ENCODE measurements around the gene RHOBTB3. TPM values are rescaled to one million over a fixed set of nuclear protein-coding genes. Genes with fewer than 3 reads are reported as not detected.

The RHOBTB3 gene
- total and polyA plus RNA-seq, 8 donors, result 26.5 to 93.0 (median 64.1) TPM

DNA sequence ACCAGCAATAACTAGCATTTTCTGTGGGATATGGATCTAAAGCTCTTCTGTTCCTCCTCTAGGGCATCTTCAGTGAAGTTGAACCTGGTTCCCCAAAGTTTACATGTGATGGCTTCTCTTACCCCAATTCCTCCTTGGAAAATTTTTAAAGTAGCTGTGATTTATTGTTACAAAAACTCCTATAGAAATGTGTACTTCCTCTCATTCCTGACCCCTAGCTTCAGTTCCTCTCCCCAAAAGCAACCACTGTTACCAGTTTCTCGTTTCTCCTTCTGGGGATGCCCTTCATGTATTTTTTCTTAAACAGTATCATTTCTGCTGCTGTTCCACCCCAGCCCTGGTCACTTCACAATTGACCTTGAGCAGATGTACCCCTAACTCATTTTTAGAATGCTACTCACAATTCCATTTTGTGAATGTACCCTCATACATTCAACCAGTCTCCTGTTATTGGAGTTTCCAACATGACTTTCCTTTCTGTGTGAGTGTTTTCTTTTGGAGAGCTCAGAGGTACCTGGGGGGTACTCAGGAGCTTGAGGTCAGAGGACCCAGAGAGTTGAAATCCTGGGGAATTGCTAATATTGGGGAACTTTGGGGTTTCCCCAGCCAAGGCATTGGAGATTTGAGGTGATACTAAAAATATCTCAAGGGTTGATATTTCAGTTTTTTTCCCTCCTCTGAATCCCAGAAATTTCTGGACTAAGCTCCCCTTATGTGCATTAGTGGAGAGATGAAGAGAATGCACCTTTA lies 110.0 kb downstream of the RHOBTB3 start:
- peaks cover 15 to 69% of the 10 kb centered on the region in 2 donors for H3K4me1 ChIP-seq
- TF ChIP-seq, protein P1, sequence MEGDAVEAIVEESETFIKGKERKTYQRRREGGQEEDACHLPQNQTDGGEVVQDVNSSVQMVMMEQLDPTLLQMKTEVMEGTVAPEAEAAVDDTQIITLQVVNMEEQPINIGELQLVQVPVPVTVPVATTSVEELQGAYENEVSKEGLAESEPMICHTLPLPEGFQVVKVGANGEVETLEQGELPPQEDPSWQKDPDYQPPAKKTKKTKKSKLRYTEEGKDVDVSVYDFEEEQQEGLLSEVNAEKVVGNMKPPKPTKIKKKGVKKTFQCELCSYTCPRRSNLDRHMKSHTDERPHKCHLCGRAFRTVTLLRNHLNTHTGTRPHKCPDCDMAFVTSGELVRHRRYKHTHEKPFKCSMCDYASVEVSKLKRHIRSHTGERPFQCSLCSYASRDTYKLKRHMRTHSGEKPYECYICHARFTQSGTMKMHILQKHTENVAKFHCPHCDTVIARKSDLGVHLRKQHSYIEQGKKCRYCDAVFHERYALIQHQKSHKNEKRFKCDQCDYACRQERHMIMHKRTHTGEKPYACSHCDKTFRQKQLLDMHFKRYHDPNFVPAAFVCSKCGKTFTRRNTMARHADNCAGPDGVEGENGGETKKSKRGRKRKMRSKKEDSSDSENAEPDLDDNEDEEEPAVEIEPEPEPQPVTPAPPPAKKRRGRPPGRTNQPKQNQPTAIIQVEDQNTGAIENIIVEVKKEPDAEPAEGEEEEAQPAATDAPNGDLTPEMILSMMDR (IDR thresholded peaks at IDR 0.05), result no peak

GRCh38 chr5:95841914-95842812 lies 111.0 kb downstream of the RHOBTB3 start:
- peak overlapping the region; percentile 62 to 85 for H3K27ac ChIP-seq
- TF ChIP-seq, protein P1 (IDR thresholded peaks at IDR 0.05), result no peak
- H3K36me3 ChIP-seq, result no peaks in the 10 kb centered on the region
- H3K9me3 ChIP-seq, result no peaks in the 10 kb centered on the region
- ATAC-seq (peak; percentile 50), DNase-seq (no peak)
- no peak overlapping the region for H3K4me3 ChIP-seq
- no peaks in the 10 kb centered on the region for H3K27me3 ChIP-seq
- H3K4me1 ChIP-seq, result peaks cover 9 to 64% of the 10 kb centered on the region in 2 donors
- intact Hi-C loops (cut with DNase I), result loop anchor here (5.0 to 10.0 kb wide), 3 partner anchors 57 to 175 kb away; no protein-coding TSS in a partner anchor

More for the DNA sequence above, 110.0 kb downstream of the RHOBTB3 start:
- H3K9me3 ChIP-seq, result no peaks in the 10 kb centered on the region
- ATAC-seq (no peak), DNase-seq (no peak)
- no peaks in the 10 kb centered on the region for H3K36me3 ChIP-seq
- peak overlapping the region in 1 of 2 donors; percentile 85 for H3K27ac ChIP-seq
- intact Hi-C loops (cut with DNase I), result loop anchor here (5.0 to 10.0 kb wide), 3 partner anchors 56 to 174 kb away; no protein-coding TSS in a partner anchor
- no peak overlapping the region for H3K4me3 ChIP-seq
- H3K27me3 ChIP-seq, result no peaks in the 10 kb centered on the region

GRCh38 chr5:95842854-95843544 lies 111.9 kb downstream of the RHOBTB3 start:
- Histone ChIP-seq H3K36me3 (no peaks in the 10 kb centered on the region), H3K27me3 (no peaks in the 10 kb centered on the region), H3K4me1 (peaks cover 9 to 64% of the 10 kb centered on the region in 2 donors), H3K4me3 (no peak overlapping the region), H3K9me3 (no peaks in the 10 kb centered on the region), H3K27ac (peak overlapping the region; percentile 62 to 85)
- TF ChIP-seq, protein P1 (IDR thresholded peaks at IDR 0.05), result no peak
- ATAC-seq (peak; percentile 93), DNase-seq (peak in 2 of 4 donors; percentile 90 to 92)
- intact Hi-C loops (cut with DNase I), result loop anchor here (5.0 to 10.0 kb wide), 3 partner anchors 58 to 176 kb away; no protein-coding TSS in a partner anchor

DNA sequence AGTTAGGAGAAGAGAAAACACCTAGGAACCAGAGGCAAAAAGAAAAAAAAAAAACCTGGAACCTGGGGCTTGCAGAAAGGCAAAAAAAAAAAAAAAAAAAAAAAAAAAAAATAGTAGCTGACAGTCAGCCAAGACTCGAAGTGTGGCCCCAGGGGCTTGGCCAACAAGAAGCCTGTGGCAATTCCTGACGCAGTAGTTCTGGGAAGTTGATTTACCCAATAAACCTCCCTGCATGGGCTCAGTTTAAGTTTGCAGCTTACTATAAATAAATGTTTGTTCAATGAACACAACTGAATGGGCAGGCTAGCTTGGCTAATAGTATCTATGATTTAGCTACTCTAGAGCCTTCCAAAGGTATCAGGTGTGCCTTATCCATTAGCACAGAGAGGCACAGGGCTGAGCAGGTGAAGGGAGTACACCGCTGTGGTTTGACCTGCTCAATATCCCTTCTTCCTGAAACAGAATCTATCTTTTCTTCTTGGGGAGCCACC lies 112.6 kb downstream of the RHOBTB3 start:
- intact Hi-C loops (cut with DNase I), result loop anchor here (5.0 to 10.0 kb wide), 3 partner anchors 59 to 176 kb away; no protein-coding TSS in a partner anchor
- ATAC-seq, result peak; percentile 36

More for the DNA sequence above, 112.6 kb downstream of the RHOBTB3 start:
- Histone ChIP-seq H3K4me3 (no peak overlapping the region), H3K4me1 (peaks cover 9 to 62% of the 10 kb centered on the region in 2 donors), H3K27ac (peak overlapping the region; percentile 62 to 85), H3K27me3 (no peaks in the 10 kb centered on the region), H3K9me3 (no peaks in the 10 kb centered on the region), H3K36me3 (no peaks in the 10 kb centered on the region)
- no peak for DNase-seq
- TF ChIP-seq, protein P1 (IDR thresholded peaks at IDR 0.05), result no peak
